ENCODE measurements around the gene OSBPL1A. TPM values are rescaled to one million over a fixed set of nuclear protein-coding genes. Genes with fewer than 3 reads are reported as not detected.
A peak's percentile ranks its signal among the peaks of the same experiment; 100 is the strongest.

OSBPL1A gene
- total and polyA plus RNA-seq, 12 donors, result 18.7 to 116 (median 60.0) TPM

DNA sequence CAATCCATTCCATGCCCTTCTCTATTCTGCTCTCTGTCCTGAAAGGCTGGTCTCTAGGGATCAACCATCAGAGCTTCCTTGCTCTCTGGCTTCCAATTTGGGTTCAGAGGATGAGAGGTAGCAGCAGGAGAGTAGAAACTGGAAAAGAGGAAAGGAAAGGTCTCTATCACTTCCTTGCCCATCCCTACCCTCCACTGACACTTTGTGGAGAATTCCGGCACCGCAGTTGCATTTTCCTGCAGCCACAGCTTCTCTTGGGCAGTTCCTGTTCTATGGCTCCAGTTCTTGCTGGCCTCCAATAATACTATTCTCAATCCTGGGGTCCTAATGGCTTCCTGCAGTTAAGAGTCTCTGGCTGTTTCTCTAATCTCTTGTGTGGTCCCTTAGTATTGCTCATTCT lies 15.5 kb upstream of the OSBPL1A start:
- H3K27ac ChIP-seq, result no peak overlapping the region
- H3K27me3 ChIP-seq, result peaks cover 9% of the 10 kb centered on the region
- peak in 1 of 7 donors; percentile 15 for DNase-seq
- H3K36me3 ChIP-seq (replicated peaks in 1 of 2), result no peaks in the 10 kb centered on the region
- WGBS, 4 donors, result 68 to 88% (median 81%) methylated on average over 2 of the region's 2 CpGs
- H3K4me1 ChIP-seq (replicated peaks in 1 of 2), result no peaks in the 10 kb centered on the region
- no peak overlapping the region for H3K4me3 ChIP-seq
- intact Hi-C loops (cut with DNase I), result no loop called here
- H3K9me3 ChIP-seq (replicated peaks in 1 of 3), result no peaks in the 10 kb centered on the region
- TF ChIP-seq, protein P1, sequence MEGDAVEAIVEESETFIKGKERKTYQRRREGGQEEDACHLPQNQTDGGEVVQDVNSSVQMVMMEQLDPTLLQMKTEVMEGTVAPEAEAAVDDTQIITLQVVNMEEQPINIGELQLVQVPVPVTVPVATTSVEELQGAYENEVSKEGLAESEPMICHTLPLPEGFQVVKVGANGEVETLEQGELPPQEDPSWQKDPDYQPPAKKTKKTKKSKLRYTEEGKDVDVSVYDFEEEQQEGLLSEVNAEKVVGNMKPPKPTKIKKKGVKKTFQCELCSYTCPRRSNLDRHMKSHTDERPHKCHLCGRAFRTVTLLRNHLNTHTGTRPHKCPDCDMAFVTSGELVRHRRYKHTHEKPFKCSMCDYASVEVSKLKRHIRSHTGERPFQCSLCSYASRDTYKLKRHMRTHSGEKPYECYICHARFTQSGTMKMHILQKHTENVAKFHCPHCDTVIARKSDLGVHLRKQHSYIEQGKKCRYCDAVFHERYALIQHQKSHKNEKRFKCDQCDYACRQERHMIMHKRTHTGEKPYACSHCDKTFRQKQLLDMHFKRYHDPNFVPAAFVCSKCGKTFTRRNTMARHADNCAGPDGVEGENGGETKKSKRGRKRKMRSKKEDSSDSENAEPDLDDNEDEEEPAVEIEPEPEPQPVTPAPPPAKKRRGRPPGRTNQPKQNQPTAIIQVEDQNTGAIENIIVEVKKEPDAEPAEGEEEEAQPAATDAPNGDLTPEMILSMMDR (IDR thresholded peaks at IDR 0.05), result peak in 3 of 6 experiments; percentile 5 to 30 (median 28)
- no peak for TF ChIP-seq POLR2A (IDR thresholded peaks at IDR 0.05)

DNA sequence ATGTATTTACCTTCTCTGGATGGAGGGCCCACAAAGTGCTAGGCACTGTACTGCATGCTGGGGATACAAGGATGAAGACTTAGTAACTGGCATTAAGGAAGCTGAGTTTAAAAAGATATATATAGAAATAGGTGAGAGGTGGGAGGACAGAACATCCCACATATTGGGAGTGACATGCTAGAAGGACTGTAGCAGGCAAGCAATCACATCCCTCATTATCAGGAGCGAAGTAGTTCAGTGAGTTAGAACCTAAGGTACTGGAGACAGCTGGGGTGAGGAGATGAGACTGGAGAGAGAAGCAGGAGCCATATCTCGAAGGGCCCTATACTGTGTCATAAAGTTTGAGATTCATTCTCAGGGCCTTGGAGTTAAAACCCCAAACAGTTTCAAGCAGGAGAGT lies 10.9 kb upstream of the OSBPL1A start:
- no peak for DNase-seq
- H3K9me3 ChIP-seq (replicated peaks in 1 of 3), result no peaks in the 10 kb centered on the region
- H3K36me3 ChIP-seq (replicated peaks in 1 of 2), result no peaks in the 10 kb centered on the region
- intact Hi-C loops (cut with DNase I), result no loop called here
- no peaks in the 10 kb centered on the region for H3K4me1 ChIP-seq (replicated peaks in 1 of 2)
- TF ChIP-seq POLR2A (IDR thresholded peaks at IDR 0.05), result no peak
- TF ChIP-seq, protein P1 (IDR thresholded peaks at IDR 0.05), result no peak
- H3K4me3 ChIP-seq, result no peak overlapping the region
- 74 to 82% (median 77%) methylated on average over 2 of the region's 2 CpGs for WGBS, 4 donors
- H3K27ac ChIP-seq, result no peak overlapping the region
- peaks cover 9% of the 10 kb centered on the region for H3K27me3 ChIP-seq

DNA sequence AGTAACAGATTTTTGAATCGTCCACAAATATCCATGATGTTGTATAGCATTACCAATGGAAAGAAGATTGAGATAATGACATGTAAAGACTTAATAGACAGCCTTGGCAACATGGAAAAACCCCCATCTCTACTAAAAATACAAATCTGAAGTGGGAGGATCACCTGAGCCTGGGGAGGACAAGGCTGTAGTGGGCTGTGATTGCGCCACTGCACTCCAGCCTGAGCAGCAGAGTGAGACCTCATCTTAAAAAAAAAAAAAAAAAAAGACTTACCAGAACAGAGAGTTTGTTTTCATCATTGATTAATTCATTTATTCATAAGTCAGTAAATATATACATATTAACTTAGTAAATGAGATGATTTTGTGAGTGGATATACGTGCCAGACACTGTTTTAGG lies 7.0 kb upstream of the OSBPL1A start:
- H3K36me3 ChIP-seq (replicated peaks in 1 of 2), result no peaks in the 10 kb centered on the region
- H3K27me3 ChIP-seq, result peaks cover 9% of the 10 kb centered on the region
- no peak overlapping the region for H3K27ac ChIP-seq
- no peaks in the 10 kb centered on the region for H3K4me1 ChIP-seq (replicated peaks in 1 of 2)
- TF ChIP-seq, protein P1 (IDR thresholded peaks at IDR 0.05), result no peak
- no peak for TF ChIP-seq POLR2A (IDR thresholded peaks at IDR 0.05)
- intact Hi-C loops (cut with DNase I), result no loop called here
- 72 to 83% (median 80%) methylated on average over 3 of the region's 3 CpGs for WGBS, 4 donors
- DNase-seq, result no peak
- H3K4me3 ChIP-seq, result no peak overlapping the region
- H3K9me3 ChIP-seq (replicated peaks in 1 of 3), result no peaks in the 10 kb centered on the region

DNA sequence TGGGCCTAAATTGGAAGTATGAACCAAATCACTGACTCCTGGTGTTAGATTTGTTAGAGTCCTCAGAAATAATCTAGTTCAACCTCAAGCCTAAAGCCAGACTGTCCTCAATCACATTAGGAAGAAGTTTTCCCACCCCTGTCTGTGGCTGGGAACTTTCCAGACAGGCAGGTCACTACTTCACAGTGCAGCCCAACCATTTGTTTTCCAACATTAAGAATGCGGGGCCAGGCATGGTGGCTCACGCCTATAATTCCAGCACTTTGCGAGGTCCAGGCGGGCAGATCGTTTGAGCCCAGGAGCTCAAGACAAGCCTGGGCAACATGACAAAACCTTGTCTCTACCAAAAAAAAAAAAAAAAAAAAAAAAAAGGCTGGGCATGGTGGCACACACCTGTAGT lies 5.5 kb upstream of the OSBPL1A start:
- H3K27ac ChIP-seq, result no peak overlapping the region
- H3K9me3 ChIP-seq (replicated peaks in 1 of 3), result no peaks in the 10 kb centered on the region
- peaks cover 0 to 3% of the 10 kb centered on the region in 2 donors for H3K4me1 ChIP-seq (replicated peaks in 1 of 2)
- TF ChIP-seq, protein P1 (IDR thresholded peaks at IDR 0.05), result no peak
- TF ChIP-seq POLR2A (IDR thresholded peaks at IDR 0.05), result no peak
- H3K27me3 ChIP-seq, result no peaks in the 10 kb centered on the region
- no peak overlapping the region for H3K4me3 ChIP-seq
- no peak for DNase-seq
- intact Hi-C loops (cut with DNase I), result no loop called here
- 73 to 91% (median 81%) methylated on average over 5 of the region's 5 CpGs for WGBS, 4 donors
- H3K36me3 ChIP-seq (replicated peaks in 1 of 2), result no peaks in the 10 kb centered on the region
